Trophoblast cell (in vitro differentiated cells and primary cell): ENCODE data around the gene SCD.

Experiments
- DNase-seq, 2 donors: peaks; one replicate each; pipeline ENCODE4 v3.0.0-alpha.2; 2016
- H2AFZ ChIP-seq: 2 replicates; pipeline ENCODE4 v1.6.1; 2013; ENCODE audit warnings: low read length, moderate library complexity, mild to moderate bottlenecking; ENCODE audit not compliant: insufficient read depth, poor library complexity
- H2AK5ac ChIP-seq: 2 replicates; pipeline ENCODE4 v1.6.1; 2013; ENCODE audit warnings: mild to moderate bottlenecking, low read length
- H2BK120ac ChIP-seq: 2 replicates; pipeline ENCODE4 v1.6.1; 2013; ENCODE audit warnings: low read length, mild to moderate bottlenecking, moderate library complexity; ENCODE audit not compliant: insufficient read depth, poor library complexity
- H2BK12ac ChIP-seq: 2 replicates; pipeline ENCODE4 v1.6.1; 2013; ENCODE audit warnings: mild to moderate bottlenecking, low read length, moderate library complexity
- H2BK5ac ChIP-seq: 2 replicates; pipeline ENCODE4 v1.6.1; 2013; ENCODE audit warnings: low read length, low read depth, moderate library complexity, mild to moderate bottlenecking; ENCODE audit not compliant: poor library complexity
- H3K14ac ChIP-seq: 2 replicates; pipeline ENCODE4 v1.6.1; 2013; ENCODE audit warnings: mild to moderate bottlenecking, low read length
- H3K18ac ChIP-seq: 2 replicates; pipeline ENCODE4 v1.6.1; 2013; ENCODE audit warnings: mild to moderate bottlenecking, low read length
- H3K23ac ChIP-seq: 2 replicates; pipeline ENCODE4 v1.6.1; 2013; ENCODE audit warnings: low read length
- H3K27ac ChIP-seq: 2 replicates; pipeline ENCODE4 v1.5.1; 2013; ENCODE audit warnings: low read depth, mild to moderate bottlenecking, inconsistent platforms, low read length, moderate library complexity
- H3K27me3 ChIP-seq: 2 replicates; pipeline ENCODE4 v1.6.1; 2013; ENCODE audit warnings: inconsistent platforms, mild to moderate bottlenecking, low read length, moderate library complexity; ENCODE audit not compliant: insufficient read depth
- H3K36me3 ChIP-seq, 2 experiments: 1 replicate in 1 of 2; 2 replicates in 1 of 2; pipeline ENCODE4 v1.6.1; 2013; ENCODE audit warnings: low read length in 2 of 2, mild to moderate bottlenecking in 2 of 2, moderate library complexity in 1 of 2; ENCODE audit not compliant: insufficient read depth in 2 of 2, control insufficient read depth in 1 of 2
- H3K4ac ChIP-seq: 2 replicates; pipeline ENCODE4 v1.6.1; 2013; ENCODE audit warnings: low read depth, mild to moderate bottlenecking, low read length, moderate library complexity
- H3K4me1 ChIP-seq, 2 experiments: 1 replicate in 1 of 2; 2 replicates in 1 of 2; pipeline ENCODE4 v1.6.1; 2013; ENCODE audit warnings: low read length in 2 of 2, mild to moderate bottlenecking in 2 of 2, moderate library complexity in 1 of 2; ENCODE audit not compliant: insufficient read depth in 2 of 2, control insufficient read depth in 1 of 2
- H3K4me2 ChIP-seq: 2 replicates; pipeline ENCODE4 v1.6.1; 2013; ENCODE audit warnings: inconsistent platforms, mild to moderate bottlenecking, low read length, moderate library complexity
- H3K4me3 ChIP-seq: 2 replicates; pipeline ENCODE4 v1.5.1; 2013; ENCODE audit warnings: mild to moderate bottlenecking, low read depth, low read length, inconsistent platforms
- H3K79me1 ChIP-seq: one replicate; pipeline ENCODE4 v1.6.1; 2013; ENCODE audit warnings: low read length
- H3K79me2 ChIP-seq: 2 replicates; pipeline ENCODE4 v1.6.1; 2013; ENCODE audit warnings: low read length, mild to moderate bottlenecking; ENCODE audit not compliant: control insufficient read depth, insufficient read depth, poor library complexity
- H3K9ac ChIP-seq: 2 replicates; pipeline ENCODE4 v1.6.1; 2013; ENCODE audit warnings: mild to moderate bottlenecking, low read length
- H3K9me3 ChIP-seq: 2 replicates; pipeline ENCODE4 v1.6.1; 2013; ENCODE audit warnings: low read depth, mild to moderate bottlenecking, control low read depth, inconsistent platforms, low read length; ENCODE audit not compliant: insufficient read depth
- H4K12ac ChIP-seq: 2 replicates; pipeline ENCODE4 v1.6.1; 2013; ENCODE audit warnings: low read depth, mild to moderate bottlenecking, low read length, moderate library complexity
- H4K8ac ChIP-seq: 2 replicates; pipeline ENCODE4 v1.6.1; 2013; ENCODE audit warnings: low read depth, mild to moderate bottlenecking, low read length, moderate library complexity
- H4K91ac ChIP-seq: one replicate; pipeline ENCODE4 v1.6.1; 2013; ENCODE audit warnings: low read depth, mild to moderate bottlenecking, low read length, moderate library complexity
- WGBS: extraction: QIAGEN DNeasy Blood & Tissue Kit; methylation state at CpG from one replicate; pipeline ENCODE4 v1.1.7; 2013; ENCODE audit warnings: missing lambda C conversion rate; ENCODE audit not compliant: insufficient read length, insufficient coverage; ENCODE audit errors: extremely low coverage; 5-methylcytosine and 5-hydroxymethylcytosine counted together

The SCD gene

GRCh38 chr10:100315615-100316014 is 31.4 kb upstream of the SCD start:
- H2AK5ac ChIP-seq = no peak overlapping the region
- H3K9ac ChIP-seq = no peak overlapping the region
- no peak overlapping the region for H3K4me2 ChIP-seq
- no peak overlapping the region for H2AFZ ChIP-seq
- no peak overlapping the region for H3K18ac ChIP-seq
- no peak overlapping the region for H2BK120ac ChIP-seq
- no peak overlapping the region for H3K23ac ChIP-seq
- H4K8ac ChIP-seq = no peak overlapping the region
- H2BK5ac ChIP-seq = no peak overlapping the region
- H3K4me3 ChIP-seq = no peak overlapping the region
- no peak overlapping the region for H3K4ac ChIP-seq
- no peaks in the 10 kb centered on the region for H3K4me1 ChIP-seq
- no peak overlapping the region for H3K27ac ChIP-seq
- no peak overlapping the region for H2BK12ac ChIP-seq
- H3K36me3 ChIP-seq = no peaks in the 10 kb centered on the region
- no peak overlapping the region for H4K91ac ChIP-seq
- no peaks in the 10 kb centered on the region for H3K9me3 ChIP-seq
- WGBS = no CpG with 5 or more reads among the region's 4 CpGs
- H3K79me2 ChIP-seq = no peaks in the 10 kb centered on the region
- no peak overlapping the region for H4K12ac ChIP-seq
- H3K14ac ChIP-seq = no peak overlapping the region
- H3K79me1 ChIP-seq = no peaks in the 10 kb centered on the region
- DNase-seq = peak; percentile 21 to 44
- H3K27me3 ChIP-seq = no peaks in the 10 kb centered on the region

DNA sequence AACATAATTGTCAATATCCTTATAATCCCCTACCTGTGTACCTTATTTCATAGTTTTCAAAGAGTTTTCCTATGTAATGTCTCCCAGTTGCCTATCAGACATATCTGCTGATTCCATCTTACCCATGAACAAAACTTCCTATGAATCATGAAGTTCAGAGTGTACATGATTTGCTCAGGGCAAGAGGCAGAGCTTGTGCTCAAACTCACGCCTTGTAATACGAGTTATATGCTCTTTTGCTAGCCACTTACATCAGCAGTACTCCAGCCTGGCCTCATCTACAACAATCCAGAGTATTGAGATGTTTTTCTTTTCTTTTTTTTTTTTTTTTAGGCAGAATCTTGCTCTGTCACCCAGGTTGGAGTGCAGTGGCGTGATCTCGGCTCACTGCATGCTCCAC is 28.8 kb upstream of the SCD start:
- no peaks in the 10 kb centered on the region for H3K36me3 ChIP-seq
- no peaks in the 10 kb centered on the region for H3K79me1 ChIP-seq
- no peak overlapping the region for H3K27ac ChIP-seq
- no peak overlapping the region for H4K8ac ChIP-seq
- no peak overlapping the region for H2BK12ac ChIP-seq
- H4K91ac ChIP-seq = no peak overlapping the region
- no peak overlapping the region for H3K9ac ChIP-seq
- H3K14ac ChIP-seq = no peak overlapping the region
- no peak overlapping the region for H3K18ac ChIP-seq
- no peaks in the 10 kb centered on the region for H3K4me1 ChIP-seq
- no peaks in the 10 kb centered on the region for H3K27me3 ChIP-seq
- peak; percentile 65 to 82 for DNase-seq
- no peaks in the 10 kb centered on the region for H3K9me3 ChIP-seq
- H2BK5ac ChIP-seq = no peak overlapping the region
- no peak overlapping the region for H2AK5ac ChIP-seq
- no CpG with 5 or more reads among the region's 4 CpGs for WGBS
- H4K12ac ChIP-seq = no peak overlapping the region
- no peak overlapping the region for H3K4me3 ChIP-seq
- no peak overlapping the region for H3K4me2 ChIP-seq
- no peaks in the 10 kb centered on the region for H3K79me2 ChIP-seq
- no peak overlapping the region for H3K23ac ChIP-seq
- no peak overlapping the region for H2BK120ac ChIP-seq
- H2AFZ ChIP-seq = no peak overlapping the region
- H3K4ac ChIP-seq = no peak overlapping the region

GRCh38 chr10:100319707-100320402 is 27.2 kb upstream of the SCD start:
- Histone ChIP-seq H4K8ac (no peak overlapping the region), H3K23ac (no peak overlapping the region), H3K4me2 (no peak overlapping the region), H3K27me3 (no peaks in the 10 kb centered on the region), H3K9ac (no peak overlapping the region), H2BK120ac (no peak overlapping the region), H2AFZ (no peak overlapping the region), H2BK5ac (no peak overlapping the region), H3K36me3 (no peaks in the 10 kb centered on the region), H2BK12ac (no peak overlapping the region), H3K79me2 (no peaks in the 10 kb centered on the region), H3K4me1 (no peaks in the 10 kb centered on the region), H3K18ac (no peak overlapping the region), H3K14ac (no peak overlapping the region), H3K79me1 (no peaks in the 10 kb centered on the region), H3K27ac (no peak overlapping the region), H3K4me3 (no peak overlapping the region), H2AK5ac (no peak overlapping the region), H4K12ac (no peak overlapping the region), H4K91ac (no peak overlapping the region), H3K9me3 (no peaks in the 10 kb centered on the region), H3K4ac (no peak overlapping the region)
- DNase-seq = no peak
- no CpG with 5 or more reads among the region's 1 CpG for WGBS

GRCh38 chr10:100325158-100325557 is 21.9 kb upstream of the SCD start:
- H3K36me3 ChIP-seq = no peaks in the 10 kb centered on the region
- no peak overlapping the region for H2AFZ ChIP-seq
- H3K4me1 ChIP-seq = no peaks in the 10 kb centered on the region
- no peak overlapping the region for H3K9ac ChIP-seq
- no peak overlapping the region for H3K18ac ChIP-seq
- no peaks in the 10 kb centered on the region for H3K9me3 ChIP-seq
- WGBS = no CpG with 5 or more reads among the region's 7 CpGs
- no peak overlapping the region for H2BK12ac ChIP-seq
- H4K91ac ChIP-seq = no peak overlapping the region
- no peak overlapping the region for H3K14ac ChIP-seq
- no peak overlapping the region for H3K4ac ChIP-seq
- H3K4me3 ChIP-seq = no peak overlapping the region
- H3K27ac ChIP-seq = no peak overlapping the region
- no peaks in the 10 kb centered on the region for H3K79me2 ChIP-seq
- no peak overlapping the region for H2AK5ac ChIP-seq
- DNase-seq = peak in 1 of 2 donors; percentile 37
- no peak overlapping the region for H4K8ac ChIP-seq
- H3K27me3 ChIP-seq = no peaks in the 10 kb centered on the region
- H2BK120ac ChIP-seq = no peak overlapping the region
- no peak overlapping the region for H3K4me2 ChIP-seq
- H4K12ac ChIP-seq = no peak overlapping the region
- H2BK5ac ChIP-seq = no peak overlapping the region
- no peak overlapping the region for H3K23ac ChIP-seq
- H3K79me1 ChIP-seq = no peaks in the 10 kb centered on the region
